NCI-H82 (cell line): ENCODE results near the gene NONO.
"Not testable (repeated sequence)": the region's sequence is repeated elsewhere in the genome, so short reads cannot be mapped to it uniquely, and the experiment has no call there.

ENCODE experiments used
- DNase-seq: peaks from one replicate; lab custom pipeline; 2025; lab: John Stamatoyannopoulos, UW

The NONO gene

DNA sequence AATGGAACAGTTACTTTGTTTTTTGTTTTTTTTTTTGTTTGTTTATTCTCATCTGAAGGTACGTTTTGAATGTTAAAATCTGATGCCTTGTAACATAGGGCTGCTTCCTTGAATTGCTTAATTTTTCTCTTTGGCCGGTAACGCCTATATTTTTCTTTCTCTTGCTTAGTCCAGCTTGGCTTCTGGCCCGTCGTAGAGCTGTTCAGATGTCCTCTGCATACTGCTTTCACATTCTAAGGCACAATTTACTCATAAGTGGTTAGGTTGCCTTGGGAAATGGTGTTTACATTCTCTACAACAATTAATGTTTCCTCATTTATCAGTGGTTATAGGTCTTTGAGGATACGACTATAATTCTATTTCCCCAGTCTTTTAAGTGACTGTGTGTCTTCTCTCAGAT is 7.9 kb downstream of the NONO start:
- DNase-seq, result no peak

DNA sequence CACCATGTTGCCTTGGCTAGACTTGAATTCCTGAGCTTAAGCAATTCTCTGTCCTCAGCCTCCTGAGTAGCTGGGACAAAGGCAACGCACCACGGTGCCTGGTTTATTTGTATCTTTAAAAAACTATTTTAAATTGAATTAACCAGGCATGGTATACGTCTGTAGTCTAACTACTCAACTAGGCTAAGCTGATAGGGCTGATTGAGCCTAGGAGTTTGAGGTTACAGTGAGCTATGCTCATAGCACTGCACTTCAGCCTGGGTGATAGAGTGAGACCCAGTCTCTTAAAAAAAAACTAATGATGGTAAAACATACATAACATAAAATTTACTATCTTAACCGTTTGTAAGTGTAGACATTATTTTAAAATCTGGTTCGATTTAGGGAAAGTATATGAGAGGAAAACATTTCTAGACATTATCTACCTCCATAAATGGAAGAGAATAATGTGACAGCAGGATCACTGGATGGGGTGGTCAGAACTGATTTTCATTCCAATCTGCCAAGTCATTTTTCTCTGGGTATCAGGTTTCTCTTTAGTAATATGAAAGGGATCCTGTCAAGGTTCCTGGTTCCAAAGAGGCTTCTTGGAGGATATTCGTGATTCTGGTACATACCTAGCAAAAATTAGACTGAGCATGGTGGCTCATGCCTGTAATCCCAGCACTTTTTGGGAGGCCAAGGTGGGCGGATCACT is 9.4 kb downstream of the NONO start:
- no peak for DNase-seq

DNA sequence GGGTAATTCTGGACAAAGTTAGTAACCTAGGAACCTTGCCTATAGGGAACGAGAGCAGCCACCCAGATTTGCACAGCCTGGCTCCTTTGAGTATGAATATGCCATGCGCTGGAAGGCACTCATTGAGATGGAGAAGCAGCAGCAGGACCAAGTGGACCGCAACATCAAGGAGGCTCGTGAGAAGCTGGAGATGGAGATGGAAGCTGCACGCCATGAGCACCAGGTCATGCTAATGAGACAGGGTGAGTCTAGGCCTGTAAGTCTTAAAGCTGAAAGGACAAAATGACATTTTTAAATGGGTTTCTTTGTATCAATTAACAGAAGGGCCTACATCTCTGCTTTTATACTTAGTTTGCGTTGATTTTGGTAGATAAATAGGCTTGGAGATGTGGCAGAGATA is 13.4 kb downstream of the NONO start:
- DNase-seq, result no peak

DNA sequence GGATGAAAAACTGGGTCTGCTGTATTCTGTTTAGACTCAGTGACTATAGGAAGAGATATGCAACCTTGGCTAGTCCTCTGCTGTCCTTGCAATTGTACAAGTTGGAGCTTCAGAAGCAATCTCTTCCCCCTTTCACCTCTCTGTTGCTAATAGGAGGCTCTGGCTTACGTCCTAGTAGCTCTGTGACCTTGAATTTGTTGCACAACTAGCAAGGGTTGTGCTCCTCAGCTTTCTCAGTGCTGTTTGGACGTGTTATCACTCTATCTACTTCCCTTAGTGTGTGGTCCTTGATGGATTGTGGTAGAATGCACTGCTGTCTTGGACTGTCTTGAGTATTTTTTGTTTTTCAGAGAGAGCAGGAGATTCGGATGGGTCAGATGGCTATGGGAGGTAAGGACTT is 14.7 kb downstream of the NONO start:
- no peak for DNase-seq

DNA sequence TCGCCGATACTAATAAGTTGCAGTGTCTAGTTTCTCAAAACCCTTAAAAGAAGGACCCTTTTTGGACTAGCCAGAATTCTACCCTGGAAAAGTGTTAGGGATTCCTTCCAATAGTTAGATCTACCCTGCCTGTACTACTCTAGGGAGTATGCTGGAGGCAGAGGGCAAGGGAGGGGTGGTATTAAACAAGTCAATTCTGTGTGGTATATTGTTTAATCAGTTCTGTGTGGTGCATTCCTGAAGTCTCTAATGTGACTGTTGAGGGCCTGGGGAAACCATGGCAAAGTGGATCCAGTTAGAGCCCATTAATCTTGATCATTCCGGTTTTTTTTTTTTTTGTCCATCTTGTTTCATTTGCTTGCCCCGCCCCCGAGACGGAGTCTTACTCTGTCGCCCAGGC is 16.6 kb downstream of the NONO start:
- DNase-seq, result peak; percentile 11

DNA sequence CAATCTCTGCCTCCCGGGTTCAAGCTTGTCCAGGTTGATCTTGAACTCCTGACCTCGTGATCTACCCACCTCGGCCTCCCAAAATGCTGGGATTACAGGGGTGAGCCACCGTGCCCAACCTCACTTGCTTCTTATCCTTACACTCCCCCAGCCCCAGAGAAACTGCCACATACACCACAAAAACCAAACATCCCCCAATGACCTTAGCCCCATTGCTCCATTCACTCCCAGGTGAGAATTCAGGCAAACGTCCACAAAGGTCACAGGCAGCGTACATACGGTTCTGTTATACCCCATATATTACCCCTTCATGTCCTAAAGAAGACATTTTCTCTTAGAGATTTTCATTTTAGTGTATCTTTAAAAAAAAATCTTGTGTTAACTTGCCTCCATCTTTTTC is 17.1 kb downstream of the NONO start:
- DNase-seq, result not testable (repeated sequence)

DNA sequence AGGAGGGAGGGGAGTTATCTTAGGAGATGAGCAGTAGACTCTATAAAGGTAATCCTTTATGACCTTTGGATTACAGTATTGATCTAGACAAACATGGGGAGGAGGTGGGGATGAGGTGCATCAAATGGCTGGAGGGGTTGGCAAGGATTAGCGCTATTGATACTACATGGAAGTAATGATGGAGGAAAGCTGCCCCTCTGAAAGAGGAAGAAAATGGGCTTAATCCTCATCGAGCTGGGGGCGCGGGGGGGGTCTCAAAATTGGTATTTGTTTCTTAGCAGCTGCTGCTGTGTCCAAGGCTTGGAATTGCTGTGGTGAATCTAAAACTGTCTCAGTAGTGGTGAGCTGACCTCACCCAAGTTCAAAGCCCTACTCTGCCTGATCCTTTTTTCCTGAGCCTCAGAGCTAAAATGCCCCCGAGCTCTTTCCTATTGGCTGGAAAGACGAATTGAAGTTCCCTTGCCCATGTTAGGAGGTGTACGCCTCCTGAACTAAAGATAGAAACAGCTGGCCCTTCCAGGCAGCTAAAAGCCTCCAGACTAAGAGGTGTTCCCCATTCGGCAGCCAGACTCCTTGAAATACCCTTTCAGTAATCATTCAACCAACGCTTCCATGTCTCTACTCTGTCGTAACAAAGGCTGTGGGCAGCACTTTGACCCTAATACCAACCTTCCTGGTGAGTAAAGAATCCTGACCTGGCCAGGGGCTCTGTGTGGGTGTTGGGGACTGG is 17.9 kb downstream of the NONO start, which contains the start of gene ITGB1BP2:
Gene ITGB1BP2, plus strand, starts transcription at position 556 of the 730 bp plus-strand sequence. Its CDS starts 57 bp downstream, at position 613.
- DNase-seq, result peak; percentile 94

DNA sequence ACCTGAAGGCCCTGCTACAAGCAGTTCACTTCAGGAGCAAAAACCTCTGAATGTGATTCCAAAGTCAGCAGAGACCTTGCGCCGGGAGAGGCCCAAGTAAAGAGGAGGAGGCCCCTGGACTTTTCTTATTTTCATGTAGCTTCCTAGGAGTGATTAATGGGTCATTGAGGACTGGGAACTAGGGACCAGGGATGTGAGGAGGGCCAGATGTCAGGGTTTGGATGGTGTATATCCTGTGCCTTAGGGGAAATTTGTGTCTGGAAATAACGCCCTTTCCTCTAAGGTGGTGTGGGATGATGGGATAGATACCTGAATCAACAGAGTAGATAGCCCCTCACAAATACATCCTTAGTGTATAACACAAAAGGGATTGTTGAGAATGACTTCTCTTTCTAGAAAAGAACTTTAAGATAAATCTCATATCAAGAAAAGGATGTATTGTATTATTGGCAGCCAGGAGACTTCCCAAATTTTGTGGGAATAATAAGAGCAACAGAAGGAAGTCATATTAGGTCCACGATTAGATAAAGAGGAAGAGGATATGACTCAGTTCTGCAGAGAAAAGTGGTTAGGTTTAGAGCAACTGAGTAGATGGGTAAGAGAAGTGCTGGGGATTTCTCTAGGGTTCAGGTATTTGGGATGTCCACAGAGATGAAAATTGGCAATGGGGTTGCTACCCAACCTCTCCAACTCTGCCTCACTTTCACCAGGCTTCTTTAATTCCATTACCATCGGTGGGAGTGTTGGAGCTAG is 19.2 kb downstream of the NONO start:
- DNase-seq, result no peak

DNA sequence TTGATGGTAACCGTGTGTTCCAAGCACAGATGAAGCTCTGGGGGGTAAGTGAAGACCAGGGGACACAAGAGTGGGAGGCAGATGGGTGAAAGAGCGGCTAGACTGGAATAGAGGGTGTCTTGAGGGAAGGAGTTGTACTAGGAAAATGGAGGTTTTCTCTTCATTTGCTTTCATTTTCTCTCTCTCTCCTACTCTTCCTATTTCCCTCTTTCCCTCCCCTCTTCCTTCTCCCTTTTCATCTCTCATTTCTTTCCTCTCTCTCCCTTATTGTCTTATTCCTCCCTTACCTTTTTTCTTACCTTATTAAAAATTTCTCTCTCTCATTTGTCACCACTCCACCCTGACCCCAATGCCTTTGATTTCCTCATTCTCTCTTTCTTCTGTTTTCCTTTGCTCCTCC is 21.1 kb downstream of the NONO start:
- DNase-seq, result no peak

DNA sequence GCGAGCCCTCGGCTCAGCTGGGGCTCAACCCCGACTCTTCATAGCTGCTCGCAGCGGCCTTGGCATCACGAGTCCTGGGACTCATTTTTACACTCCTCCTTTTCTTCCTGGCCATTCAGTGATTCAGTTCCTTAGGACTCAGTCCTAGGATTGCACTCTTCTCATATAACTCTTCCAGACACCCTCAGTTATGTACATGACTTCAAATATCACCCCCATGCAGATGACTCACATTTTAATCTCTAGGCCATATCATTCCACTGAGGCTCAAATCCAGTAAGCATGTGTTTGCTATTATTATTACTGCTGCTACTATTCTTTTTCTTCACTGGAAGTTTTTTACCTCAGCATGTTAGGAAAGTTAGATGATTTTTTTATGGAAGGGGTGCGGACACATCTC is 32.5 kb downstream of the NONO start:
- DNase-seq, result no peak

DNA sequence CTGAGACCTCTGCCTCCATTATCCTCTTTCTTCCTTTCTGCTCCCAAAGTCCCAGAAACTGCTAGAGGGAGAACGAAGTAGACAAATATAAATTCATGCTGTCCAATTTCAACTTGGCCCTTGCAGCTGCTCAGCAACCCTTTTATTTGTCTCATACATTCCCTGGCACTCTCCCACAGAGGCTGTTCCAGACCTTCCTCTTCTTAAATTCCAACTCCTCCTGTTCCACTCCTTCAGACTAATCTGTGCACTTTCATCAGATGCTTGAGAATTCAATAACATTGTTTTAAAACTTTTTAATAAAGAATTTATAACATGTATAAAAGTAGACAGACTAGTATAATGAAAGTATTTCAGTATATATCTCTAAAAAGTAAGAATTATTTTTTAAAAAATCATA is 33.5 kb downstream of the NONO start:
- DNase-seq, result not testable (repeated sequence)

DNA sequence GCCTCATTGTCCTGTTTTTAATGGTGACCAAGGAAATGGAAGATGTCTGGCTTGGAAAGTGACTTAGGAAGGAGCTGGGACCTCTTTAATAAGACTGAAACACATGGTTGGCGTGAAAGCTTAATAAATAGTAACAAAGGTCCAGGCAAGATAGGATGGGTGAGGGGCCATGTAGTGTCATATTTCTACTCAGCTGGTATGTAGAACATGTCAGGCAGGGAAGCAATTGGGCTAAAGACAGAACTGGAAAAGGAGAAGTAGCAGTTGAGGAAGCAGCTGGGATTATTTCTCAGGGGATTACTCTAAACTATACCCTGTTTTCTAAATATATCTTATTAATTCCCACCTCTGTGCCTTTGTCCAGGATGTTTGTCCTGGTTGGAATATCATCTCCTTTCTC is 36.7 kb downstream of the NONO start:
- no peak for DNase-seq

DNA sequence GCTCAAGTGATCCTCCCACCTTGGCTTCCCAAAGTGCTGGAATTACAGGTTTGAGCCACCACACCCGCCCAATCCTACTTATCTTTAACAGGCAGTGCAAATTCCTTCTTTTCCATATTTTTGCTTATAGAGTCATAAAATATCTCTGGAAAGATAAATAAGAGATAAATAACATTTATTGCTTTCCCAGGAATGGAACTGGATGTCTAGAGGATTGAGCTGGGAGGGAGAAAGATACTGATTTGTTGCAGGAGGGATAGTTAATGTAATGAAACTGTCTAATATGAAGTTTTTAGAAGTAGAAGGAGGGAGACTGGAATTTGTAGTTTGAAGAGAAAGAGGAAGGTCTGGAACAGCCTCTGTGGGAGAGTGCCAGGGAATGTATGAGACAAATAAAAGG is 38.3 kb downstream of the NONO start:
- no peak for DNase-seq

DNA sequence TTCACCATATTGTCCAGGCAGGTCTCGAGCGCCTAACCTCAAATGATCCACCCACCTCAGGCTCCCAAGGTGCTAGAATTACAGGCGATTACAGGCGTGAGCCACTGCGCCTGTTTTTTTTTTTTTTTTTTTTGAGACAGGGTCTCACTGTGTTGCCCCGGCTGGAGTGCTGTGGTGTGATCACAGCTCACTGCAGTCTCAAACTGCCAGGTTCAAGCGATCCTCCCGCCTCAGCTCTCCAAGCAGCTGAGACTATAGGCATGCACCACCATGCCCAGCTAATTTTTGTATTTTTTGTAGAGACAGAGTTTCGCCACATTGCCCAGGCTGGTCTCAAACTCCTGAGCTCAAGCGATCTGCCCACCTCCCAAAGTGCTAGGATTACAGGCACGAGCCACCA is 41.0 kb downstream of the NONO start:
- not testable (repeated sequence) for DNase-seq

DNA sequence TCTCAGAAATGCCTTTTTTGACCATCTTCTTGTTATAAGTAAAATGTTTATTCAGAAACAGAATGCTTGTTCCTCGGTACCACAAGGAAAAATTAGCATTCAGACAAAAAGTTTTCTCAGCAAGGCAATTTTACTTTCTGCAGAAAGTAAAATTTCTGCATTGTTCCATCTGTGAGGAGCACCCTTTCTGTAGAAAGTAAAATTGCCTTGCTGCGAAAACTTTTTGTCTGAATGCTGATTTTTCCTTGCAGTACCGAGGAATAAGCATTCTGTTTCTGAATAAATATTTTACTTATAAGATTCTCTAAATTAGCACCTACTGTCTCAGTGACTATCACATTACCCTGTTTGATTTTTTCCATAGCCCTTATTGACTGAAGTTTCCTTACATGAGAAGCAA is 43.0 kb downstream of the NONO start:
- no peak for DNase-seq

DNA sequence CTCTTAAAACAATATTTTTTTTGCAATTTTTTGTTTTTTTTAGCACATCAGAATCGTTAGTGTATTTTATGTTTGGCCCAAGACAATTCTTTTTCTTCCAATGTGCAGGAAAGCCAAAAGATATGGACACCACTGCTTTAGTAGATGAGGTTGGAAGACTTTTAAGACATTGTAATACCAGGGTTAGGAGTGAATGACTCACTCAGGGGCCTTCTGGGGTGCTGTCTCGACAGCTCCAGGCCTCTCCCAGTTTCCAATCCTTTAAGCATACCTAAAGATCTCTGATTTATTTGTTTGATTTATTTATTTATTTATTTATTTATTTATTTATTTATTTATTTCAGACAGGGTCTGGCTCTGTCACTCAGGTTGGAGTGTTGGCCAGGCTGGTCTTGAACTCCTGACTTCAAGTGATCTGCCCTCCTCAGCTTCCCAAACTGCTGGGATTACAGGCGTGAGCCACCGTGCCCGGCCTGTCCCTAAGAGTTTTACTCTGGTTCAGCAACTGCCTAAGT is 65.8 kb downstream of the NONO start:
- not testable (repeated sequence) for DNase-seq

DNA sequence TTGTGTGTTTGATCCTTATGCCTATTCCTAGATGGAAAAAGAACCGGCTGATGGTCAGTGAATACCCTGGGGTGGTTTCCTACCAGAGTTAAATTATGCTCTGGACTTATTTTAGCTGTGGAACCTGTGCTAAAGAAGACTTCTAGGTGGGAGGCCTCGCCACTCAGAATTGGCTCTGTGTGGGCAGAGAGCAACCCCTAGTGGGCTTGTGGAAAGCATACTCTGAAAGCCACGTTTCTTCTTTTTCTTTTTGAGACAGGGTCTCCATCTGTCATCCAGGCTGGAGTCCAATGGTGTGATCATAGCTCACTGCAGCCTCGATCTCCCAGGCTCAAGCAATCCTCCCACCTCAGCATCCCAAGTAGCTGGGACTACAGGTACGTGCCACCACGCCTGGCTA is 66.4 kb downstream of the NONO start:
- not testable (repeated sequence) for DNase-seq
